Cardiac fibroblast (primary cell): ENCODE measurements around the gene PTPRE.

Experiments
- DNase-seq, 2 donors: peaks; one replicate each; pipeline versions ENCODE4 v3.0.0 to v3.0.0-alpha.2; 2010; ENCODE audit warnings: low read depth in 2 of 2
- H3K4me3 ChIP-seq, 2 donors: replicated peaks in 1 of 2; 1 replicate in 1 of 2; 2 replicates in 1 of 2; pipeline ENCODE4 v1.5.1; 2011; ENCODE audit warnings: low read depth in 2 of 2, low read length in 2 of 2, mild to moderate bottlenecking in 2 of 2, moderate library complexity in 1 of 2
- CTCF ChIP-seq: IDR thresholded peaks from one replicate; pipeline ENCODE4 v1.5.1; 2011; ENCODE audit warnings: low read depth, mild to moderate bottlenecking, low read length, inconsistent platforms

Gene PTPRE

GRCh38 chr10:127906548-127907377 lies at the start of gene PTPRE:
Gene PTPRE, plus strand, starts transcription at chr10:127907103. Its CDS starts 133,779 bp downstream, at chr10:128040882.
- TF ChIP-seq CTCF: peak; percentile 26
- peak within 1 kb of the TSS; percentile 53 to 60 for H3K4me3 ChIP-seq
- DNase-seq: peak; percentile 62 to 81

- TF ChIP-seq CTCF: no peak
- DNase-seq: no peak
- H3K4me3 ChIP-seq: no peak overlapping the region
These were observed 46.3 kb upstream of the PTPRE start for GRCh38 chr10:127860592-127860991.

- TF ChIP-seq CTCF: no peak
- DNase-seq: no peak
- H3K4me3 ChIP-seq: no peak overlapping the region
These were observed 43.6 kb upstream of the PTPRE start for GRCh38 chr10:127863231-127863825.

- no peak for TF ChIP-seq CTCF
- peak in 1 of 2 donors; percentile 5 for DNase-seq
- no peak overlapping the region for H3K4me3 ChIP-seq
These were observed 40.5 kb upstream of the PTPRE start for GRCh38 chr10:127866276-127867013.

GRCh38 chr10:127867805-127868204 lies 39.1 kb upstream of the PTPRE start:
- TF ChIP-seq CTCF: no peak
- H3K4me3 ChIP-seq: no peak overlapping the region
- no peak for DNase-seq

- no peak overlapping the region for H3K4me3 ChIP-seq
- no peak for DNase-seq
- no peak for TF ChIP-seq CTCF
These were observed 37.6 kb upstream of the PTPRE start for GRCh38 chr10:127869329-127869728.
